A549 treated with DMSO at 1 μM for 4 hours (cell line): Measurements from ENCODE around the gene CLIP2. TPM values are rescaled to one million over a fixed set of nuclear protein-coding genes. Genes with fewer than 3 reads are reported as not detected.

Experiments
- total RNA-seq: library from RNA; stranded (reverse); fragments of 200-300 nt; extraction: Qiagen RNA extraction; gene quantifications from 5 replicates; pipeline ENCODE4 v1.2.3, GENCODE V29; 2022; ENCODE audit warnings: low read depth

The CLIP2 gene
- 15.4 to 21.9 TPM (median 19.8 TPM) in 5 replicates for total RNA-seq

DNA sequence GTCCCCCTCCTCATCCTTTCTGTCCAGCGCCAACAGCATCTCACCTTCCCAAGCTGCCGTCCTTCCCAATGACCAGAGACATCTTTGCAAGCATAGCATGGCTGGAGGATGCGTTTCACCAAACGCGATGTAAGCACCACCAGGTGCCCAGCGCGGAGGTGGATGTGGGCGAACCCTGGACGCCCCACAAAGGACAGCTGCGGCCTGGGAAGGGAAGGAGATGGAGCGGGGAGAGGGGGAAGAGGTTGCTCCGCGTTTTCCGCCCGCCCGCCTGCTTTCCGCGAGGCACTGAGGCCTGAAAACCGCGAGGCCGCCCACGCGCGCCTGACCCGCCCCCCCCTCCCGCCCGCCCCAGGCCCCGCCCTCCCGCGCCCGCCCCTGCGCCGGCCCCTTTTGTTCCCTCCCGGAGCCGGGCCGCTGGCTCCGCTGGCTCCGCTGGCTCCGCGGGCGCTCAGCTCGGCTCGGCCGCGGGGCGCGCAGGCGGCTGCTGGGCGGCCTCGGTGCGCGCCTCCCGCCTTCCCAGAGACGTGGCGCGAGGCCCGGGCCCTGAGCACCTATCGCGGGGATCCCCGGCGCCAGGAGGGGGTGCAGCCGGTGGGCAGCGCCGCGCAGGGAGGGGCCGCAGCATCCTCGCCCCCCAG is at the start of gene CLIP2:
CLIP2 (plus strand) TSS at position 390 of the 641 bp plus-strand sequence. CDS start 28,140 bp downstream, outside the sequence.

DNA sequence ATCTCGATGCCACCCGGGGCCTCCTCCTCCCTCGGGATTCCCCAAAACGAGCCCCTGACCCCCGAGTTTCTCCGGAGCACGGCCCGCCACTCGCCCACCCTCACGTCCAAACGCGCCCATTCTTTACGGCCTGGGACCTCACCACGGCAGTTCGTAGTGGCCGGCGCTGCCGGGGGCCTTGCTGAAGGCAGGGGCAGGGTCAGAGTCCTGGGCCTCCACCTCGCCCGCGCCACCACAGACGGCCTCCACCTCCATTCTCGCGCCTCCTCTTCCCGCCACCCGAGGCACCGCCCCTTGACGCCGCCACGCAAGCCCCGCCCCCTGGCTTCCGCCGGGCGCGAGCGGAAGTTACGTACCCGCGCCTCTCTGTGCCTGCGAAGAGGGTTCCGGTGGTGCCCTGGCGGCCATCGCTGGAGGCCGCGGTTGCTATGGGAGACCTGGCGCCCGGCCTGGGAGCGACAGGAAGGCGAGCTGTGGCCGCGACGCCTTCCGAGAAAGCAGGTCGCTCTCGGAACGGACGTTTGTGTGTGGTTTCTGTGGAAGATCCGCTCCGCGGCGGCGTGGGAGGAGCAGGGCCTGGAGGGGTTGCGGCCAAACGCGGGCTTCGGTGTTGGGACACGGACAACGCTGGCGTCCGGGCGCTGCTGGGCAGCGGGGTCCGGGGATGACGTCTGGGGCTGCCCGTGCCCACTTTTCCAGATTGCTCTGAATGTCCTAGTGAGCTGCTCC is 34.9 kb upstream of the CLIP2 start, which contains the start of gene RFC2:
RFC2 (minus strand) TSS at position 271 of the 729 bp plus-strand sequence; CDS start at position 255, 16 bp downstream.

DNA sequence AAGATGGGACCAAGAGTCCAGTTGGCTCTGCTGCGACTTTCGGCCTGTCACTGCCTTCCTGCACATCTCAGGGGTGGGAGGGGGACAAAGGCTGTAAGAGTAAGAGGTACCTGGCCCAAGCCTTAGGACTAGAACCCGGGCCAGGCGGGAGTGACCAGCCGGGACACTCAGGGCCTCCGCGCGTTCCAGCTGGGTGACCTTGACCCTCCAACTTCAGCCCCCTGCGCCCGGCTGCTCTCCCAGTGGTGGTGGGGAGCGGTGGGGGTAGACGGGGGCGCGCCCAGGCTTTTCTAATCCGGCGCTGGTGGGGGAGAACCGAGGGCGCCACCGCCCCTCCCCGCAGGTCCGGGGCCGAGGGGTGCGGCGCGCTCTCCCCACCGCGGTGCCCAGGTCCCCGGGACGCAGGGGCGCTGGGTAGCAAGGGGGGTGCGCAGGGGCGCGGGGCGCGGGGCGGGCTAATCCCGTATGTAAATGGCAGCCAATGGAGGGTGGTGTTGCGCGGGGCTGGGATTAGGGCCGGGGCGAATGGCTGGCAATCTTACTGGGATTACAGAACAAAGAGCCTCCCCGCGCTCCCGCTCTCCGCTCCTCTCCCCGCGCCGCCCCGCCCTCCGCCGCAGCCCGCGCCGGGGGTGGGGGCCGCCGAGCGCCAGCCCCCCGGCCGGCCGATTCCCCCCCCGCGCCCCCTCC is 164.3 kb downstream of the CLIP2 start, which contains the start of gene GTF2IRD1:
GTF2IRD1 (plus strand) TSS at position 585 of the 690 bp plus-strand sequence. CDS start 54,175 bp downstream, outside the sequence.

Other genes with a start within 250 kb of the CLIP2 start
- gene LIMK1, start 205.6 kb upstream of the CLIP2 start, total RNA-seq, result 33.1 to 42.6 TPM (median 36.0 TPM) in 5 replicates
- gene EIF4H, start 115.1 kb upstream of the CLIP2 start, total RNA-seq, result 303 to 351 TPM (median 310 TPM) in 5 replicates
- 0.66 to 1.9 TPM (median 1.1 TPM) in 5 replicates for gene LAT2, start 79.4 kb upstream of the CLIP2 start, total RNA-seq
- gene RFC2, start 35.0 kb upstream of the CLIP2 start, total RNA-seq, result 57.0 to 68.7 TPM (median 58.0 TPM) in 5 replicates
- 9.1 to 13.2 TPM (median 11.1 TPM) in 5 replicates for gene GTF2IRD1, start 164.5 kb downstream of the CLIP2 start, total RNA-seq